GM12892 (cell line): ENCODE data around the gene CSRP1. TPM values are rescaled to one million over a fixed set of nuclear protein-coding genes. Genes with fewer than 3 reads are reported as not detected.
A peak's percentile ranks its signal among the peaks of the same experiment; 100 is the strongest.
"Not testable (repeated sequence)": the region's sequence is repeated elsewhere in the genome, so short reads cannot be mapped to it uniquely, and the experiment has no call there.

Experiments used
- DNase-seq: peaks from one replicate; pipeline ENCODE4 v3.0.0; 2011; ENCODE audit not compliant: insufficient read length
- FAIRE-seq: peaks from 2 replicates; lab custom pipeline; 2011; peaks lifted over from hg19 to GRCh38; lab: Jason Lieb, UNC
- POLR2A ChIP-seq: IDR thresholded peaks from 2 replicates; pipeline ENCODE4 v1.6.1; 2011; ENCODE audit warnings: low read depth, low read length, control low read depth
- POLR2AphosphoS5 ChIP-seq: IDR thresholded peaks from 2 replicates; pipeline ENCODE4 v1.6.1; 2011; ENCODE audit warnings: low read depth, low read length, control low read depth
- TAF1 ChIP-seq: IDR thresholded peaks from 2 replicates; pipeline ENCODE4 v1.6.1; 2011; ENCODE audit warnings: low read depth, mild to moderate bottlenecking, control low read depth, low read length, borderline replicate concordance
- polyA plus RNA-seq: library from polyadenylated mRNA; unstranded; fragments of >200 nt; gene quantifications from one replicate; pipeline ENCODE4 v1.2.1, GENCODE V29; 2012; ENCODE audit warnings: missing spikeins, inconsistent platforms; ENCODE audit not compliant: missing spikeins

CSRP1 gene
- 35.2 TPM for polyA plus RNA-seq

DNA sequence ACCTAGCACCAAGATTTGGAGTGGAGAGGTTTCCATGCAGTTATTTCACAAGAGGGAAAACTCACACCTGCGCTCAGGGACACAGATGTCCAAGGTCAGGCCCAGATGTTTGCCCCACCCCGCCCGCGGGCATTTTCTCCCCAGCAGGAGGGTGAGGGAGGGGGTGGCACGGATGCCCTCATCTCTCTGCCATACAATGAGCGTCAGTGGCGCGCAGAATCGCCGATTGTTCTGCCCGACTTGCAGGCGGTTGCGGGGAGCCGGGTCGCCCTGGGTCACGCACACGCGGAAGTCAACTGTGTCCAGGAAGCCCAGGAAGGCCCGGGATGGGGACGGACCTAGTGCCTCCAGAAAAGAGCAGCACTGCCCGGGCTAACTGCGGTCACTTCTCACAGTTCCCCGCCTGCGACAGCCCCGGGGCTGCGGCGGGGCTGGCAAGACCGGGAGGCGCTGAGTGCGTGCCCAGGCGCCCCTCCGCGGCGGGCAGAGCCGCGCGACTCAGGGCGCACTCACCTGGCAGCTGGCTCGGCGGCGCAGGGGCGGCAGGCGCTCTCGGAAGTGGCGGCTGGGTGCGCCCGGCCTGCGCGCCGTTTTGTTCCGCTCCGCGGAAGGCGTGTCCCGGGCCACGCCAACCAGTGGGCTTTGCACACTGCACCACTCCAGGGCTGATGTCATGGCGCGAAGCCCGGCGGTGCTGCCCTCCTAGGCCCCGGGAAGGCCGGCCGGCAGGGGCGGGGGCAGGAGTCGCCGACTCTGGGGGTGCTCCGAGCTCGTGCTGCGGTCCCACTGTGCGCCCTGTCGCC is at the start of gene CSRP1:
CSRP1 (minus strand) TSS at position 567 of the 803 bp plus-strand sequence. CDS start 10,820 bp downstream, outside the sequence.
- no peak for FAIRE-seq
- TF ChIP-seq POLR2A (peak; percentile 95), TAF1 (peak; percentile 53; the same call in 1 of the 2 replicates), POLR2AphosphoS5 (peak; percentile 79)
- DNase-seq = peak; percentile 94

DNA sequence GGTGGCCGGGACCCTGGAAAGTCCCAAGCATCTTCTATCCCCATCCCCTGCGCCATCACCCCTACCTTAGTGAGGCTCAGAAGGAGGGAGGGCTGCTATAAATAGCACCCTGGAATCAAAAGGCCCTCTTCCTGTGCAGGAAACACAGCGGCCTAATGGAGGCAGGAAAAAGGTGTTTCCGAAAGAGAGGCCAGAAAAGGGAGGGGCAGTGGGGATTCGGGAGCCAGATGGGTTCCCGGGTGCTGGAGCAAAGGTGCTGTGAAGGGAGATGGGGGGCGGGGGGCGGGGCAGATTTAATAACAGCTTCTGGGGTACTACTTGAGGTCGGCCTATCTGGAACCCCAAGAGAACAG is 48.6 kb upstream of the CSRP1 start:
- FAIRE-seq = no peak
- TF ChIP-seq POLR2AphosphoS5 = no peak
- TF ChIP-seq TAF1 = no peak
- TF ChIP-seq POLR2A = no peak
- no peak for DNase-seq

DNA sequence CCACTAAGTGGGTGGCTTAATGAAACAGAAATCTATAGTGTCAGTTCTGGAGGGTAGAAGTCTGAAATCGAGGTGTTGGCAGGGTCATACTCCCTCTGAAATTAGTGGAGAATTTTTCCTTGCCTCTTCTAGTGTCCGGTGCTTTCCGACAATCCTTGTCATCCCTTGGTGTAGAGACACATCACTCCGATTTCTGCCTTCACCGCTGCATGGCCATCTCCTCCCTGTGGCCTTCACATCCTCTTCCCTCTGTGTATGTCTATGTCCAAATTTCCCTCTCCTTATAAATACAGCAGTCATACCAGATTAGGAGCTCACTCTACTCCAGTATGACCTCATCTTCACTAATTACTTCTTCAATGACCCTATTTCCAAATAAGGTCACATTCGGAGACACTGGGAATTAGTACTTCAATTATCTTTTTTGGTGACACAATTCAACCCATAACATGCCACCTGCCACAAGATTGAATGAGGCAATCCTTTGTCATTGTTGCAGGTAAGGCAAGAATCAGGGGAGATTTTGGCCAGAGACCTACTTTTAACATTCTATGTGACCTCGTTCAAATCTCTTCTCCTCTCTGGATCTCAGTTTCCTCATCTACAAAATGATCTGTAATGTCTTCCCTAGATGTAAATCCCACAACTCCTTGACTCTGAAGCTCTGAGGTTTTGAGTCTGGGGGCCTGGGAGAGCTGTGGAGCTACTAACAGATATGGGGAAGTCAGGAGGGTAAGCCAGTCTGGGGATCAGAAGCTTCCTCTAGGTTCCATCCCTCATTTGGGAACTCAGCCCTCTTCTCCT is 48.1 kb upstream of the CSRP1 start:
- DNase-seq (no peak), FAIRE-seq (no peak)
- TF ChIP-seq POLR2AphosphoS5 = no peak
- TF ChIP-seq POLR2A = no peak
- no peak for TF ChIP-seq TAF1

DNA sequence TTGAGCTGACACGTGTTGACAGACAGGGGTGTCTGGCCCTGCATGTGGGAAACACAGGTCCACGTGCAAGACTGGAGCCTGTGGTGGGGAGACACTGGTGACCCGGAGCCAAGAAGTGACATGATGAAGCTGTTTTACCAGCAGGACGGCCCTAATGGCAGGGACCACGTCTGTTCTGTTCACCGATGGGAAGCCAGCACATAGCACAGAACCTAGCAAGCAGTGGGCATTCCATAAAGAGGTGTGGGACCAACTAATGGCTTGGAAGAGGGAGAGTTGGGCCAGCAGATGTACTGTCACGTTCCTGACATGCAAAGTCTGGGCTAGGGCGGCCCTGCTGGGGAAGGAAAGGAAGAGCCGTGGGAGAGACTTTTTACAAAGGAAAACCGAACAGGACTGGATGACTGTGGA is 47.3 kb upstream of the CSRP1 start:
- FAIRE-seq (no peak), DNase-seq (no peak)
- TF ChIP-seq TAF1 (no peak), POLR2A (no peak), POLR2AphosphoS5 (no peak)

DNA sequence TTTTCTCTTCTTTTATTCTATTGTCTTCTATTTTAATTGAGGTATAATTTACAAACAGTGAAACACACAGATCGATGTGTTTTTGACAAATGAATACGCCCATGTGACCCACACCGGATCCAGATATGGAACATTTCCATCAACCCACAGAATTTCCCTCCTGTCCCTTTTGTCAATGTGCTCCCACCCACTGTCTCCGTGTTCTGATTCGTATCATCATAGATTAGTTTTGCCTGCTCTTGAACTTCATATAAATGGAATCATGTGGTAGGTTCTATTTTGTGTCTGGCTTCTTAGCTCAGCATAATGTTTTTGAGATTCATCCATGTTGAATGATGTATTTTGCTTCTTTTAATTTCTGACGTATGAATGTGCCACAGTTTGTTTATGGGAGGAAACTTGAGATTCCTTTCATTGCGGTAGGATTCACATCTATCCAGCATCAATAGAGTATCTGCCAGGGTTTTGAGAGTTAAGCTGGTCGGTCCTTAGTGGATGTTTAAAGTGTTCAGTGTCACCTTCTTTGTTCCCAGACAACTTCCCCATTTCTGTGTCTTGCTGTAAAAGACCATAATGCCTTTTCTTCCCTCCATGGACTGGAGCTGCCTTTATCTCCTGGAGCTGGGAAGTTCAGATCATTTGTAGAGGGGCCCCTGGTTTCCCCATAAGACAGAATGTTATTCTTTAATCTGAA is 46.7 kb upstream of the CSRP1 start:
- DNase-seq (no peak), FAIRE-seq (no peak)
- TF ChIP-seq POLR2AphosphoS5 (no peak), POLR2A (no peak), TAF1 (no peak)

DNA sequence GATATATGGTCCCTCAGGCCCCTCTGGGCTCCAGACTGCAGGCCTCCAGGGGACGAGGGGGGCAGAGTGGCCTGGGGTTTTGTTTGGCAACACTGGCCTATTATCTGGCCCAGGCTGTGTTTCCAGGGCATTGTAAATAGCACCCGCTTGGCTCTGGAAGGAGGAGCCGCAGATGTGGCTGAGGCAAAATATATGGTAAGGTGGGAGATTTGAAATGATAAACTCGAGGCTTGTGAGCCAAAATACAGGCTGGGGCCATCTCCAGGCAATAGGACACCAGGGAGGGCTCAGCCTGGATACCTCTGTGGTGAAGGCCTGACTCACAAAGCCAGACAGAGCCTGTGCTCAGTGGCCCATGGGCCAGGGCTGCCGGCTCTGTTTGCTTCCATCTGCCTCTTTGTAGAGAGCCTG is 46.0 kb upstream of the CSRP1 start:
- FAIRE-seq = no peak
- TF ChIP-seq POLR2AphosphoS5 (no peak), TAF1 (no peak), POLR2A (no peak)
- DNase-seq = no peak

DNA sequence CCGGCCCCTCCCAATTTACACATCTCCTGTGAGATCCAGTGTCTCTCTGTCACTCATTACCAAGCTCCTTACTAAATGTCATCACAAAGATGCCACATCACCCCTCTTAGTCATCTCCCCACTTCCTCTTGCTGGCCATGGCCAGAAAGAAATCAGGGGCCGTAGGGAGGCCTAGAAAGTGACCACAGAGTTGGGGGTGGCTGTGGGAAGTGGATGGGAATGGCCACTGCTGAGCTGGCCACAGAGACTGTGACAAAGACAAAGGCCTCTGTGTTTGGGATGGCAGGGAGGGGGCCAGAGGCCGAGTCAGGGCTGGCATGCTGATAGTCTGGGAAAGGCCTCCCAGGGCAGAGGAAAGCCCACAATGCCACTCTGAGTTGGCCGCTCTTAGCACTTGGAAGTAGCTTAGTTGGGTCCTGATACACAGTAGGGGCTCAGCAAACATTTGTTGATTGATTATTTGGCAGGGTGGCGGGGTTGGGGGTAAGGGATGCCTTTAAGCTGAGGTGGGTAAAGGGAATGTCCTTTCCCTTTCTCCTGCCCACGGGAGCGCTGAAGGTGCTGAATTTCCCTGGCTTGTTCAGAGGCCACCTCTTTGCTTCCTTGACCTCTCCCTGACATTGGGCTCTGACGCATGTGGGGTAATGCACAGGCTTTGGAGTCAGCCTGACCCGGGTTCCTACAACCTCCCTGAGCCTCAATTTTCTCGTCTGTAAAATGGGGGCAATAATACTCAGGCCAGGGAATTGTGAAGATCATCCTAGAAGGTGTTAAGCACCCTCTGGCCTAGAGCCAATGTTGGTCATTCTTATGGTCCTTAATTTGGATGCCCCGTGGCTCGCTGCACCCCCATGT is 45.2 kb upstream of the CSRP1 start:
- no peak for TF ChIP-seq POLR2A
- TF ChIP-seq POLR2AphosphoS5 = no peak
- no peak for DNase-seq
- no peak for FAIRE-seq

DNA sequence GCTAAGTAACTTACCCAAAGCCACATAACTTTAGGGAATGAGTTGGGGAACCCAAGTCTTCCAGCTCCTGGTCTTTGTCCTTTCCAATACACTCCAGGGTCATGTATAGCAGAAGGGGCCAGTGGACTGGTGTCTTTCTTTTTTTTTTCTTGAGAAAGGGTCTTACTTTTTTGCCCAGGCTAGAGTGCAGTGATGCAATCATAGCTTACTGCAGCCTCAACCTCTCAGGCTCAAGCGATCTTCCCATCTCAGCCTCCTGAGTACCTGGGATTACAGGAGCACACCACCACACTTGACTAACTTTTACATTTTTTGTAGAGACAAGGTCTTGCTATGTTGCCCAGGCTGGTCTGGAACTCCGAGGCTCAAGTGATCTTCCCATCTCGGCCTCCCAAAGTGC is 44.2 kb upstream of the CSRP1 start:
- FAIRE-seq (no peak), DNase-seq (no peak)
- TF ChIP-seq POLR2AphosphoS5 (no peak), POLR2A (no peak)

DNA sequence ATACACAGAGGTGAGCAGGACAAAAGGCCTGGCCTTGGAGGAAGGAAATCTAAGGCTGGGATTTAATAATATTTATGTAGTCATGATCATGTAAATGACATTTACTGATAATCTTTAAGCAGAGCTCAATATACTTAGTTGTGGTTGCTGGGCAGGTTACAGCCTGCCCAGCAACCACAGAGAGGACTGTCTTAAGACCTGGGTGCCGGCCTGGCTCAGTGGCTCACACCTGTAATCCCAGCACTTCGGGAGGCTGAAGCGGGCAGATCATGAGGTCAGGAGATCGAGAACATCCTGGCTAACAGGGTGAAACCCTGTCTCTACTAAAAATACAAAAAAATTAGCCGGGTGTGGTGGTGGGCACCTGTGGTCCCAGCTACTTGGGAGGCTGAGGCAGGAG is 42.6 kb upstream of the CSRP1 start:
- not testable (repeated sequence) for DNase-seq, FAIRE-seq

DNA sequence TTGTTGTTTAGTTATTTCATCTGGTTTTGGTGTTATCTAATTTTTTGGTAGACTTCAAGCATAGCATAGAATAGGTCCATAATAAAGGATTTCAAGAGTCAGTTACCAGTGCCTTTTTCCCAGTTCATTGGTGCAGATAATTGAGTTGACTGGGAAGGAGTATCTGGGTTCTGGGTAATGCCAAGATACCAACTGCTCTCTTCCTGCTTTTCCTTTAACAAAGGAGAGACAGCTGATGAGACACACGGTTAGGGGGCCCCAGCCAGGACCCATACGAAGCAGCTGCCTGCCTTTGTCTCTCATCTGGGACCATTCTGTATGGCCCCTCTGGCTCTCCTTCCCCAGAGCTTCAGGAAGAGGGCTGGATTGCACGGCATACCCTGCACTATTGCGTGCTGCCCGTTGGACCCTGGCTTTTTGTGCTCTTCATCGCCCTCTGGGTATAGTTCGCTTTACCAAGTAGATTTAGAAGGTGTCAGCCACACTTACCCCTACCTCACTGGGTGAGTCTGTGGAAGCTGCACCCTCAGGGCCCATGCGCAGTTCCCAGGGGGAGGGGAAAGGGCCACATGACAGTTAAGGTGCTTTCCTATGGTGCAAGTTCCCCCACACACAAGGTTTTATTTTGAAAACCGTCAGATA is 39.0 kb upstream of the CSRP1 start:
- no peak for FAIRE-seq
- TF ChIP-seq POLR2A (no peak), POLR2AphosphoS5 (no peak), TAF1 (no peak)

DNA sequence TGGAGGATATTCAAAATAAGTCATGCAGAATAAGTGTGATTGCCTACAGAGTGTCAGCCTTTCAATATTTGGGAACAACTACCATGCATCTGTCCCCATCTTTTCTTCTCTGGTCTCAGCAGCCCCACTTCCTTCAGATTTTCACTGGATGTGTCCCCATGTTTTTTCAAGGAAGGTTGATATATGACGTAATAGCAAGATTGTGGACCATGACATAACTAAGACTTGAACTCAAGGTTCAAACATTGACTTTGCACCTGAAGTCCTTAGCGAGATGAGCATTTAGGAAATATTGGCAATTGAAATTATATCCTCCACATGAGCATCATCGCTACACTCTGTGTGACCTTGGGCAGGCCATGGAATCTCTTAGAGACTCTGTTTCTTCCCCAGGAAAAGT is 37.8 kb upstream of the CSRP1 start:
- FAIRE-seq (no peak), DNase-seq (no peak)
- TF ChIP-seq TAF1 = no peak
- TF ChIP-seq POLR2A = no peak
- no peak for TF ChIP-seq POLR2AphosphoS5

More for the DNA sequence above, 39.0 kb upstream of the CSRP1 start:
- DNase-seq = no peak
